Measurements from ENCODE around the gene MEF2D.

GRCh38 chr1:156489166-156489934, 11.2 kb downstream of the MEF2D start:
- TF ChIP-seq CTCF (IDR thresholded peaks at IDR 0.05; ENCODE audit: low read depth, low read length), result no peak; the same call in 1 of the 2 replicates
- TF ChIP-seq EZH2phosphoT487 (IDR thresholded peaks at IDR 0.05; ENCODE audit: low read depth), result no peak

Measured in OCI-LY3 (cell line).